ENCODE results near the gene GRHPR.
"Not testable (repeated sequence)": the region's sequence is repeated elsewhere in the genome, so short reads cannot be mapped to it uniquely, and the experiment has no call there.

GRHPR gene

DNA sequence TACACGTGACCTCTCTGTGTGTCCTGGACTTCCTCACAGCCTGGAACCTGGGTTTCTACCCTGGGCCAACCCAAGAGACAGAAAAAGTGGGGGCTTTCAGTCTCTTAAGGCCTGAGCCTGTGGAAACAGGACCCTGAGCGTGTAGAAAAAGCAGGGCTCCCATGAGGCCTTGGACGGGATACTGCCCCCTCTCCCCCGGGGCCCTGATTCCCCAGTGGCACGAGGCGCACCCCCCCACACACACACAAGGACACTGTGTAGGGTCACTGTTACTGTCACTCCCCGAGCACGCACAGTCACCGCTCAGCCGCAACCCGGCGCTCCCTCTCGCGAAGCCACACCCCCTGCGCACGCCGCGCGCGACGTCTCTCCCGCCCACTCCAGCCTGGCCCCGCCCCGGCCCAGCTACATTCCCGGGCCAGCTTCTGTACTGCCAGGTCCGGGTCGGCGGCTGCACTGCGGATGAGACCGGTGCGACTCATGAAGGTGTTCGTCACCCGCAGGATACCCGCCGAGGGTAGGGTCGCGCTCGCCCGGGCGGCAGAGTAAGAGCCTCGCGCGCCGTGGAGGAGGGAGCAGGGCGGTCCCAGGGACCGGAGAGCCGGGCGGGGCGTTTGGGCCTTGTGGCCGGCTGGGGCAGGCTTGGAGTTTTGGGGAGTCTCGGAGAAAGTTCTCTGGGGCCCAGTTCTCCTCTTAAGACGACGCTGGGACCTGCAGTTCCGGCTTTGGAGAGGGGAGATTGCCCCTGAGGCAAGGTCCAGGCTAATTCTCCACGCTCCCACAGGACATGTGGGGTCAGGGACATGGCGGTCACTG, at the start of gene GRHPR:
TSS of gene GRHPR (plus strand) at position 408 of the 816 bp plus-strand sequence. CDS start at position 463, 55 bp downstream.
- DNase-seq, result peak; percentile 50

DNA sequence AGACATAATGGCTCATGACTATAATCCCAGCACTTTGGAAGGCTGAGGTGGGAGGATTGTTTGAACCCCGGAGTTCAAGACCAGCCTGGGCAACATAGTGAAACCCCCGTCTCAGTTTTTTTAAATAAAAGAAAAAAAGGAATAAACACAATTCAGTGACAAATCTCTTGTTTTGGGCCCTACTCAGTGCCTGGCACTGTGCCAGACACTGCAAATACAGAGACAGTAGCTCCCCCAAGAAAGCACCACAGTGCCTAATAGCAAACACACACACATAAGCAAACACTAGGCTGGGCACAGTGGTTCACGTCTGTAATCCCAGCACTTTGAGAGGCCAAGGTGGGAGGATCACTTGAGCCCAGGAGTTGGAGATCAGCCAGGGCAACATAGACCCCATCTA, 49.7 kb upstream of the GRHPR start:
- DNase-seq, result no peak

DNA sequence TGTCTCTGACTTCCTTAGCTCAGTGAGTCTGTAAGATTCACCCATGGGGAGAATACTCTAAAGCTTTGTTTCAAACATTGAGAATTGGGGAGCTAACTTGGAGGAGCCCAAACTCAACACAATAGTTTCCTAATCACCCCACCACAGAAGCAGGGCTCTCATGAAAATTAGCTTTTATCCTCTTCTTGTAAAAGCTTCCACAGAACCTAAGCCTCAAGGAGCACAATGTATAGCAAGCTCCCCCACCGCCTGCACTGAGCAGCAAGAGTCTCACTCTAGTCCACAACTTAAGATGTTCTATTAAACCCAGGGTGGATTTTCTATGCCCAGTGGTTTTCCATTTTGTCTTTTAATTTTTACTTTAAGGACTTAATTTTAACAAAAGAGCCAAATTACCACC, 48.9 kb upstream of the GRHPR start:
- DNase-seq, result no peak

DNA sequence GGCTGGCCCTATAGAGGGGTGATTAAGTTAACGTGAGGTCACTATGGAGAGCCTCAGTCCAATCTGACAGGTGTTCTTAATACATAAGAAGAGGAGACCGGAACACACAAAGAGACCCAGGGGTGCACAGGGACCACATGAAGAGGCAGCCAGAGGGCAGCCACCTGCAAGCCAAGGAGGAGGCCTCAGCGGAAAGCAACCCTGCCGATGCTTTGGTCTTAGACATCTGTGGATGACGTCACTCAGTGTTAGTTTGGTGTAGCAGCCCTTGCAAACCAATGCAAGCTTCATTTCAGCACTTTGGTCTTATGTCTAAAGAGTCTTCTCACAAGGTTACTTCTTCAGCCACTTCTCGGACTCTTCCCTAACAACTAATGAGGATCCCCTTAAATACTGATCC, 47.6 kb upstream of the GRHPR start:
- DNase-seq, result no peak

DNA sequence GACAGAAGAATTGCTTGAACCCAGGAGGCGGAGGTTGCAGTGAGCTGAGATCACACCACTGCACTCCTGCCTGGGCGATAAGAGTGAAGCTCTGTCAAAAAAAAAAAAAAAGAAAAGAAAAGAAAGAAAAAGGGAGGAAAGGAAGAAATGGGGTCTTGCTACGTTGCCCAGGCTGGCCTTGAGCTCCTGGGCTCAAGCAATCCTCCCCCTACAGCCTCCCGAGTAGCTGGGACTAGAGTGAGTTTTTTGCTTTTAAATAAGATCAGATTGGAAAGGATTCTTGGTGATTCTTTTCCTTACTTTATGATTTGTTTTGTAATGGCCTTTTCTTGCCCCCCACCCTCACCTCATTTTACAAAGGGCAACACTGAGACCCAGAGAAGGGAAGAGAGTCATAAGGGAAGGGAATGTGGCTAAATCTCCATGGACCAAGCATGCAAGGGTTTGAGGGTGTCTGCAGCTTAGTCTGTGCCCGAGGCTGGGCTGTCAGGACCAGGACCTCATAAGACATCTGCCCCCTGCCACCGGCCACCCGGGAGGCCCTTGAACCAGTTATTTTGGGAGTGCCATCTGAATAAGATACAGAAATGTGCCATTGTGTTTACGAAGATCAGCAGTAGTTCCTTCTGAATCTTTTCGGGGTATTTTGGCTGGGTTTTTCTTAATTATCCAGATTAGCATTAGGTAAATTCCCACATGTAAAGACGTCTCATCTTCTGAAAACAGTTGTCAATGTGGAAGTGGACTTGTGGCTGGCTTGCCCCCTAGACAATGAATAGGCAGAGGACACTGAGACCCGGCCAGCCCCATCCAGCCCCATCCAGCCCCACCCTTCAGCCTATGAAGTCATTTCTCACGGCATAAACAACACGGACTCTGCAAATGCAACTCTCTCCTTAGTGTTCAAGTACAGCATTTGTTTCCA, 44.5 kb upstream of the GRHPR start:
- DNase-seq, result no peak

GRCh38 chr9:37378613-37379004, 43.9 kb upstream of the GRHPR start:
- no peak for DNase-seq

DNA sequence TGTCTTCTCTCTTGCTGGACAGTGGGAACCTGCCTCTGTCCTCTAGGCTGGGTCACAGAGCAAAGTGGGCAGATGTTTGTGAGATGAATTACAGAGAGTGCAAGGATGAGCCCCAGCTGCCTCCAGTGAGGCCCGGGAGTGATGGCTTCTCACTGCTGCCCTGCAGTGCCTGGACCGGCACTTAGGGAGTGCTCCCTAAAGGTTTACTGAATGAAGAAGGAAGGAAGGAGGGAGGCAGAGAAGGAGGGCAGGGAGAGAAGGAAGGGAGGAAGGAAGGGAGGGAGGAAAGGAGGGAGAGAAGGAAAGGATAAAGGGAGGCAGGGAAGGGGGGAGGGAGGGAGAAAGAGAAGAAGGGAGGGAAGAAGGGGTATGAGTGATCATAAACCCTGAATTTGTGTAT, 42.7 kb upstream of the GRHPR start:
- no peak for DNase-seq

GRCh38 chr9:37380570-37380969, 41.9 kb upstream of the GRHPR start:
- DNase-seq, result no peak

- no peak for DNase-seq
Observed at GRCh38 chr9:37381094-37381741, 41.3 kb upstream of the GRHPR start.

GRCh38 chr9:37382161-37382981, 40.1 kb upstream of the GRHPR start:
- no peak for DNase-seq

GRCh38 chr9:37382982-37383357, 39.5 kb upstream of the GRHPR start:
- no peak for DNase-seq

- DNase-seq, result no peak
Observed at GRCh38 chr9:37383393-37383792, 39.1 kb upstream of the GRHPR start.

DNA sequence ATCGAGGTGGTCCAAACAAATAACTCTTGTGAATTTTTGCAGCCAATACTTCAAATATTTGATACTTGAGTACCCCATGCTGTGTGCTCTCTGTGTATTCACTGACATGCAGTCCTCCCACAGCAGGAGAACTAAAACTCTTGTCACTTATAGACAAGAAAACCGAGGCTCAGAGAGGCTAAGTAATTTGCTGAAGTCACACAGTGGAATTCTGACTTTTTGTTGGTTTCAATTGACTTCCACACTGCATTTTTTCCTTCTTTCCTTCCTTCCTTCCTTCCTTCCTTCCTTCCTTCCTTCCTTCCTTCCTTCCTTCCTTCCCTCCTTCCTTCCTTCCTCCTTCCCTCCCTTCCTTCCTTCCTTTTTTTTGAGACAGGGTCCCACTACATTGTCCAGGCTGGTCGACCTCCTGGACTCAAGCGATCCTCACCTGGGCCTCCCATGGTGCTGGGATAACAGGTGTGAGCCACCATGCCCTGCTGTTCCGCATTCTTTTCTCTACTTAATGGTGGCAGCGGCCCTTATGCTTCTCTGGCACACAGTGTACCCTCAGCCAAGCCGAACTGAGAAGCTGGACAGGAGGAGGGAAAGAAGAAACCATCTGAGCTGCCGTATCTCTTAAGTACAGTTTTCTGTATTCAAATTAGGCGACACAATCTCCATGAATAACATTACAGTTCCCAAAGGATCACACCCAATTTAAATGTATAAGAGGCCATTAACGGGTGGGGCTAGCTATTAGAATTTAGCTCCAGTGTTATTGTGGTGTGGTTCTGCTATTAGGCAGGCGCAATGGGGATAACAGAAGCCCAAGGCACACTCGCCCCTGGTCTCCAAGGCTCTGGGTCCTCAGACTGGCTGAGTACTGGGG, 38.4 kb upstream of the GRHPR start:
- DNase-seq, result no peak

GRCh38 chr9:37385286-37385685, 37.2 kb upstream of the GRHPR start:
- DNase-seq, result no peak

- DNase-seq, result no peak
Observed at GRCh38 chr9:37386988-37387387, 35.5 kb upstream of the GRHPR start.

- DNase-seq, result no peak
Observed at GRCh38 chr9:37390759-37391158, 31.7 kb upstream of the GRHPR start.

DNA sequence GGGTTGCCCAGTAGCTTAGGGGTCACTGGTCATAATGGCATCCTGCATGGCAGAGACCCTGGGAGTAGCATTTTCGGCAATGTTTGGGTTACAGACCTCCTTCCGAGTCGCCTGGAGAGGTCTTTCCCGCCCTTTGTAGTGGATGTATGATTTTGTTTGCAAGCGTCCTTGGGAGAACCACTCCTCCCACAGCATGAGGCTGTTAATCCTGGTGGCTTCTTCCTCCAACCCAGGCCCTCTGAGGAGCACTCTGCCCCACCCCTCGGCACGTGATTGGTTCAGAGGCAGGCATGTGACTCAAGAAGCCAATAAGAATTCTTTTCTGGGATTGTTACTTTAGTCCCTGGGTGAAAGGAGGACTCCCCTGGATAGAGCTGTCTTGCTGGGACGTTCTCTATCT, 30.2 kb upstream of the GRHPR start:
- DNase-seq, result no peak

DNA sequence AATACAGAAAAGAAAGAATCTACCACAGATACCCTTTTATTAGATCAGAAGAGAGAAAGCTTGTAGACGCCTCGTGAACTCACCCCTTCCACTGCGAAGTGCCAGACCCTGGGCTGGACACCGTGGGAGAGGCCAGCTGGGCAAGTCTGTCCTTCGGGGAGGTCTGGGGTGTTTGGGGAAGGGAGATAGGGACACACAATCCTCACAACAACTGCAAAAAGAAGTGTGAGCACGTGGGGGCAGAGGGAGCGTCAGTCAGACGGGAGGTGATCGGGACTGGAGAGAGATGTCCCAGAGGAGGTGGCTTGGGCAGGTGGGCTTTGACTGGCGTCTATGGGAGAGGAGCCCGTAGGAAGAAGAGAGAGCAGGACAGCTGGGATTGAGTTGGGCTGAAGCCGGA, 27.3 kb upstream of the GRHPR start:
- DNase-seq, result no peak

DNA sequence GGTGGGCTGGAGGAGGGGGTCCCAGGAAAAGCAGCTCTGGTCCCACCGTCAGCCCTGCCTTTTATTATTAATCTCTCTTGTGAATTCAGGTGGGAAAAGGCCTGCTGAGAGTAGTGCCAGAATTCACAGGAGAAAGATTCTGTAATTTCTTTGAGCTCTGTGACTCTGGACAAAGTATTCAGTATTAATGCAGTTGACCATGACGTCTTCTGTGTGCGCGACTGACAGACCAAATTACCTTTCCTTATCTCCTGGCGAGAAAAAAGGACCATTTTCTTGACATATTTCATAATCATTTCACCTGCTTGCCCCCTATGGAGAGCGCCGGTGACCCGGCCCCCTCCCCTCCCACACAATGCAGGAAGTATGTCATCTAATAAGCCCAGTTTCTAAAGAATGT, 26.8 kb upstream of the GRHPR start:
- DNase-seq, result no peak

- not testable (repeated sequence) for DNase-seq
Observed at GRCh38 chr9:37397948-37398347, 24.5 kb upstream of the GRHPR start.

GRCh38 chr9:37398464-37399025, 24.0 kb upstream of the GRHPR start:
- DNase-seq, result no peak

All from amniotic stem cell (primary cell).